H1 (cell line): ENCODE measurements around the gene RBMS1. TPM values are rescaled to one million over a fixed set of nuclear protein-coding genes. Genes with fewer than 3 reads are reported as not detected.

Source experiments
- CTCF ChIA-PET: fragments of 300-600 bp; sonication (Branson Sonifier 250); formaldehyde crosslinking; loops from one replicate; lab custom pipeline; 2021; ENCODE audit not compliant: partially characterized antibody; lab: Charles Lee
- POLR2A ChIA-PET: fragments of 300-600 bp; sonication (Branson Sonifier 250); formaldehyde crosslinking; loops from one replicate; lab custom pipeline; 2021; ENCODE audit warnings: inconsistent platforms; ENCODE audit not compliant: partially characterized antibody; lab: Charles Lee
- DNase-seq, 2 experiments: peaks; one replicate each; pipeline versions ENCODE4 v3.0.0 to v3.0.0-alpha.2; 2010 to 2022; ENCODE audit warnings: low spot score in 2 of 2, low read depth in 1 of 2, mixed read lengths in 1 of 2
- FAIRE-seq: peaks from 2 replicates; lab custom pipeline; 2011; peaks lifted over from hg19 to GRCh38; lab: Jason Lieb, UNC
- H2AFZ ChIP-seq: 2 replicates; pipeline ENCODE4 v1.8.1; 2012; ENCODE audit warnings: low read length, inconsistent platforms
- H2AK5ac ChIP-seq: 2 replicates; pipeline ENCODE4 v1.6.1; 2013; ENCODE audit warnings: low read depth, low read length
- H2BK120ac ChIP-seq: replicated peaks from 2 replicates; pipeline ENCODE3; 2013; ENCODE audit warnings: low read depth, low read length, inconsistent platforms
- H2BK12ac ChIP-seq: 2 replicates; pipeline ENCODE4 v1.6.1; 2013; ENCODE audit warnings: low read depth, low read length
- H2BK15ac ChIP-seq: 2 replicates; pipeline ENCODE4 v1.6.1; 2013; ENCODE audit warnings: low read length
- H2BK20ac ChIP-seq: 2 replicates; pipeline ENCODE4 v1.6.1; 2013; ENCODE audit warnings: low read length
- H2BK5ac ChIP-seq: 2 replicates; pipeline ENCODE4 v1.6.1; 2013; ENCODE audit warnings: low read depth, low read length
- H3K14ac ChIP-seq: 2 replicates; pipeline ENCODE4 v1.6.1; 2013; ENCODE audit warnings: inconsistent platforms; ENCODE audit not compliant: insufficient read length
- H3K18ac ChIP-seq: 2 replicates; pipeline ENCODE4 v1.6.1; 2013; ENCODE audit warnings: low read length; ENCODE audit errors: extremely low read depth
- H3K23ac ChIP-seq: 2 replicates; pipeline ENCODE4 v1.6.1; 2013; ENCODE audit warnings: inconsistent platforms; ENCODE audit not compliant: insufficient read length
- H3K23me2 ChIP-seq: 2 replicates; pipeline ENCODE4 v1.6.1; 2013; ENCODE audit warnings: low read depth, low read length
- H3K27ac ChIP-seq: 2 replicates; pipeline ENCODE4 v1.6.1; 2011; ENCODE audit warnings: low read depth, low read length, inconsistent platforms
- H3K27me3 ChIP-seq, 4 experiments: replicated peaks in 1 of 4; 1 replicate in 1 of 4; 2 replicates in 3 of 4; pipeline versions ENCODE4 v1.6.1 to v1.8.1; 2011 to 2013; ENCODE audit warnings: low read length in 3 of 4, mild to moderate bottlenecking in 3 of 4, inconsistent platforms in 2 of 4, mixed read lengths in 2 of 4, moderate library complexity in 1 of 4; ENCODE audit not compliant: control insufficient read depth in 3 of 4, insufficient read depth in 3 of 4; ENCODE audit errors: extremely low read depth in 1 of 4
- H3K36me3 ChIP-seq, 4 experiments: 2 replicates each; pipeline versions ENCODE4 v1.6.1 to v1.8.1; 2011 to 2013; ENCODE audit warnings: mild to moderate bottlenecking in 4 of 4, low read length in 3 of 4, moderate library complexity in 2 of 4, control low read depth in 1 of 4, inconsistent platforms in 1 of 4; ENCODE audit not compliant: insufficient read depth in 4 of 4, control insufficient read depth in 2 of 4
- H3K4ac ChIP-seq: replicated peaks from 2 replicates; pipeline ENCODE3; 2013; ENCODE audit warnings: low read length, low read depth, mixed read lengths, inconsistent platforms; ENCODE audit not compliant: insufficient read length
- H3K4me1 ChIP-seq, 4 experiments: replicated peaks in 1 of 4; 1 replicate in 1 of 4; 2 replicates in 3 of 4; pipeline versions ENCODE4 v1.6.1 to v1.8.1; 2011 to 2013; ENCODE audit warnings: low read length in 3 of 4, inconsistent platforms in 2 of 4, mixed read lengths in 1 of 4; ENCODE audit not compliant: insufficient read depth in 4 of 4, control insufficient read depth in 3 of 4
- H3K4me2 ChIP-seq, 2 experiments: 2 replicates each; pipeline versions ENCODE4 v1.6.1 to v1.8.1; 2011 to 2013; ENCODE audit warnings: low read depth in 2 of 2, low read length in 2 of 2, control low read depth in 1 of 2, inconsistent platforms in 1 of 2, mild to moderate bottlenecking in 1 of 2; ENCODE audit not compliant: insufficient read depth in 1 of 2
- H3K4me3 ChIP-seq, 4 experiments: fragments of 200-600, 300-600 bp in 1 of 4; sonication (generic), shearing (Covaris generic), sonication (Bioruptor Twin) in 1 of 4; 2 replicates each; pipeline versions ENCODE4 v1.5.1 to v1.8.1; 2011 to 2016; ENCODE audit warnings: low read length in 4 of 4, low read depth in 3 of 4, control low read depth in 2 of 4, inconsistent platforms in 2 of 4, mild to moderate bottlenecking in 2 of 4, mixed read lengths in 1 of 4, moderate library complexity in 1 of 4; ENCODE audit not compliant: insufficient read depth in 2 of 4; ENCODE audit errors: extremely low read depth in 1 of 4
- H3K56ac ChIP-seq: replicated peaks from 2 replicates; pipeline ENCODE3; 2013; ENCODE audit warnings: low read depth, mild to moderate bottlenecking, mixed read lengths, low read length, inconsistent platforms; ENCODE audit not compliant: insufficient read length
- H3K79me1 ChIP-seq: 2 replicates; pipeline ENCODE4 v1.6.1; 2013; ENCODE audit warnings: low read depth, low read length, control low read depth
- H3K79me2 ChIP-seq, 2 experiments: 2 replicates each; pipeline versions ENCODE4 v1.6.1 to v1.8.1; 2012 to 2013; ENCODE audit warnings: low read length in 2 of 2, mild to moderate bottlenecking in 2 of 2, inconsistent platforms in 1 of 2; ENCODE audit not compliant: insufficient read depth in 2 of 2, control insufficient read depth in 1 of 2
- H3K9ac ChIP-seq, 4 experiments: replicated peaks in 1 of 4; 1 replicate in 1 of 4; 2 replicates in 3 of 4; pipeline versions ENCODE4 v1.6.1 to v1.8.1; 2011 to 2013; ENCODE audit warnings: low read depth in 3 of 4, low read length in 3 of 4, control low read depth in 2 of 4, mild to moderate bottlenecking in 2 of 4, moderate library complexity in 2 of 4, inconsistent platforms in 1 of 4; ENCODE audit errors: extremely low read depth in 1 of 4
- H3K9me3 ChIP-seq, 2 experiments: 2 replicates each; pipeline versions ENCODE4 v1.6.1 to v1.8.1; 2012 to 2013; ENCODE audit warnings: mild to moderate bottlenecking in 2 of 2, moderate library complexity in 2 of 2, control low read depth in 1 of 2, inconsistent platforms in 1 of 2, low read depth in 1 of 2, low read length in 1 of 2, mixed read lengths in 1 of 2; ENCODE audit not compliant: insufficient read depth in 2 of 2
- H4K20me1 ChIP-seq, 2 experiments: replicated peaks in 1 of 2; 2 replicates each; pipeline versions ENCODE3 to v1.8.1; 2011 to 2013; ENCODE audit warnings: inconsistent platforms in 2 of 2, low read length in 2 of 2, mild to moderate bottlenecking in 1 of 2; ENCODE audit not compliant: insufficient read depth in 2 of 2, control insufficient read depth in 1 of 2
- H4K5ac ChIP-seq: 2 replicates; pipeline ENCODE4 v1.6.1; 2013; ENCODE audit warnings: low read length, low read depth, mixed read lengths, inconsistent platforms; ENCODE audit not compliant: insufficient read length
- H4K8ac ChIP-seq: 2 replicates; pipeline ENCODE4 v1.8.0; 2013; ENCODE audit warnings: mild to moderate bottlenecking, moderate library complexity, low read length, inconsistent platforms; ENCODE audit not compliant: insufficient read depth; ENCODE audit errors: extremely low read depth
- H4K91ac ChIP-seq: replicated peaks from 2 replicates; pipeline ENCODE3; 2013; ENCODE audit warnings: low read length, mixed read lengths, inconsistent platforms; ENCODE audit not compliant: insufficient read length
- GABPA ChIP-seq: IDR thresholded peaks from 2 replicates; pipeline ENCODE4 v1.6.1; 2011; ENCODE audit warnings: mild to moderate bottlenecking, low read length, moderate library complexity, borderline replicate concordance; ENCODE audit not compliant: insufficient read depth
- NRF1 ChIP-seq: IDR thresholded peaks from 2 replicates; pipeline ENCODE4 v1.6.1; 2011; ENCODE audit warnings: mild to moderate bottlenecking, low read depth, low read length, improper control_type of control experiment
- SP2 ChIP-seq: IDR thresholded peaks from 2 replicates; pipeline ENCODE4 v1.6.1; 2012; ENCODE audit warnings: mild to moderate bottlenecking, low read length, inconsistent platforms
- TAF7 ChIP-seq: optimal IDR thresholded peaks from 2 replicates; pipeline ENCODE3; 2011; ENCODE audit warnings: low read depth, mild to moderate bottlenecking, inconsistent platforms, low read length, moderate library complexity, borderline replicate concordance
- TCF12 ChIP-seq: IDR thresholded peaks from 2 replicates; pipeline ENCODE4 v1.6.1; 2011; ENCODE audit warnings: low read depth, mild to moderate bottlenecking, low read length
- WGBS, 2 experiments: shearing (Covaris generic) in 1 of 2; methylation state at CpG; one replicate each; pipeline versions ENCODE4 v1.1.6 to v1.1.7; 2013 to 2015; ENCODE audit warnings: low lambda C conversion rate in 2 of 2, mixed read lengths in 2 of 2, inconsistent platforms in 1 of 2, low coverage in 1 of 2, missing lambda C conversion rate in 1 of 2; ENCODE audit not compliant: insufficient replicate concordance in 2 of 2, insufficient coverage in 1 of 2, insufficient read length in 1 of 2; ENCODE audit errors: extremely low coverage in 1 of 2, missing lambda C conversion rate in 1 of 2; 5-methylcytosine and 5-hydroxymethylcytosine counted together
- polyA plus RNA-seq, 7 experiments: library from polyadenylated mRNA; depleted of rRNA in 3 of 7; stranded (reverse) in 5 of 7; unstranded in 2 of 7; fragments of >200 nt in 5 of 7; fragments of 200-250 nt in 2 of 7; gene quantifications; 1 replicate in 5 of 7; 2 replicates in 1 of 7; 4 replicates in 1 of 7; pipeline versions ENCODE4 v1.2.1 to v1.2.3, GENCODE V29; 2011 to 2013; ENCODE audit warnings: missing spikeins in 2 of 7, mixed read lengths in 2 of 7
- total RNA-seq: library from RNA; stranded (reverse); fragmentation: NEBNext Ultra II Directional; extraction: Animal tissue kit (Norgen Biotek cat#: 25700); gene quantifications from 2 replicates; pipeline ENCODE4 v1.2.1, GENCODE V29; 2021

Gene RBMS1
- total and polyA plus RNA-seq, 2 of the 8 experiments (the other 6 are each of a cell fraction or from before 2014, with no cell fraction given): 53.7 to 60.0 TPM

- H3K79me1 ChIP-seq: no peaks in the 10 kb centered on the region
- no peak overlapping the region for H3K18ac ChIP-seq
- H3K4me3 ChIP-seq: no peak overlapping the region
- no peaks in the 10 kb centered on the region for H3K27me3 ChIP-seq
- no peak for TF ChIP-seq GABPA
- TF ChIP-seq TAF7: no peak
- TF ChIP-seq NRF1: no peak
- TF ChIP-seq SP2: no peak
- no peak for TF ChIP-seq TCF12
- no peaks in the 10 kb centered on the region for H3K79me2 ChIP-seq
- FAIRE-seq (no peak), DNase-seq (no peak)
- no peak overlapping the region for H4K8ac ChIP-seq
- H4K20me1 ChIP-seq: no peaks in the 10 kb centered on the region
- no peaks in the 10 kb centered on the region for H3K9me3 ChIP-seq
- no peak overlapping the region for H3K4ac ChIP-seq
- CTCF ChIA-PET: interaction anchor here (2.8 kb wide), 1 partner anchor 10 kb away, joined by 11 read pairs; no protein-coding TSS in a partner anchor
- no peak overlapping the region for H2BK20ac ChIP-seq
- peaks cover 0 to 3% (median 0%) of the 10 kb centered on the region in 4 experiments; a peak in 1 of 7 replicates for H3K4me1 ChIP-seq
- H2BK12ac ChIP-seq: no peak overlapping the region
- H3K27ac ChIP-seq: no peak overlapping the region
- no peak overlapping the region for H3K4me2 ChIP-seq
- no peak overlapping the region for H2BK5ac ChIP-seq
- POLR2A ChIA-PET: no interaction called here
- no peak overlapping the region for H2BK120ac ChIP-seq
- no peak overlapping the region for H4K91ac ChIP-seq
- H3K23ac ChIP-seq: no peak overlapping the region
- H3K23me2 ChIP-seq: no peaks in the 10 kb centered on the region
- H3K9ac ChIP-seq: no peak overlapping the region
- H3K56ac ChIP-seq: no peak overlapping the region
- no peak overlapping the region for H4K5ac ChIP-seq
- H2AK5ac ChIP-seq: no peak overlapping the region
- 91% methylated on average over 5 of the region's 5 CpGs; no CpG with 5 or more reads in 1 of the 2 experiments for WGBS, 2 experiments
- no peak overlapping the region for H2BK15ac ChIP-seq
- no peak overlapping the region for H3K14ac ChIP-seq
- H3K36me3 ChIP-seq: peaks cover 0 to 9% (median 4%) of the 10 kb centered on the region in 4 experiments; a peak in 3 of 8 replicates
- H2AFZ ChIP-seq: no peak overlapping the region
Measured at GRCh38 chr2:160294339-160294803, 199.2 kb downstream of the RBMS1 start.
